GM18502 (cell line): ENCODE measurements around the gene STK33.
"Not testable (repeated sequence)": the region's sequence is repeated elsewhere in the genome, so short reads cannot be mapped to it uniquely, and the experiment has no call there.

Source experiments
- ATAC-seq: cut with Tn5 transposase; IDR thresholded peaks from one replicate; pipeline ENCODE4 v1.9.1; 2021; ENCODE audit warnings: mild to moderate bottlenecking; ENCODE audit not compliant: unreplicated experiment, poor library complexity

The STK33 gene

DNA sequence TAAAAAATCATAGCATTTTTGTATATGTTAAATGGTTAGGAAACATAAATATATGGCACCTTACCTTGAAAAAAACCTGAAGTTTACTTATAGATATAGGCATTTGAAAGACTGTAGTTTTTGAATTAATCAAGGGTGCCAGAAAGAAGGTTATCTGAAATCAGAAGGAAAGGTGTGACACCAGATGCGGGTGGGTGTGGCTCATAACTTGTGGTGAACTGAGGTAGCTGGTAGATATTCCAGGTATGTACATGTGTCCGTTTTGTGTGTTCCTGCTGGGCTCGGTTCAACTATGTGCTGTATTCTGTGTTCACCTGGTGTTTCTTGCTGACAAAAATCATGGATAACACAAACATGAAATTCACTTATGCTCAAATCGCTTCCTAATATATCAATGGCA is 35.6 kb downstream of the STK33 start:
- ATAC-seq, result no peak

DNA sequence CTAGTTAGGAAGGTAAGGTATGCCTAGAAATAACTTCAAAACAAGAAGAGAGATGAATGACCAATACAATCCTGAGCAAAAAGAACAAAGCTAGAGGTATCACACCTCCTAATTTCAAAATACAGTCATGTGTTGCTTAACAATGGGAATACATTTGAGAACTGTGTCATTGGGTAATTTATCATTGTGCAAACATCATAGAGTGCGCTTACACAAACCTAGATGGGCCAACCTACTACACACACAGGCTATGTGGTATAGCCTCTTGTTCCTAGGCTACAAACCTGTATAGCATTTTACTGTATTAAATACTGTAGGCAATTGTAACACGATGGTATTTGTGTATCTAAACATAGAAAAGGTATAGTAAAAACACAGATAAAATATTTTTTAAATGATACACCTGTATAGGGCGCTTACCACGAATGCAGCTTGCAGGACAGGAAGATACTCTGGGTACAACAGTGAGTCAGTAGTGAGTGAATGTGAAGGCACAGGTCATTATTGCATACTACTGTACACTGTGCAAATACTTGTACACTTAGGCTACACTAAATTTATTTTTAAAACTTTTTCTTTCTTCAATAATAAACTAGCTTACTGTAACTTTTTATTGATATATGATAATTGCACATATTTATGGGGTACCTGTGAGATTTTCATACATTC is 48.2 kb downstream of the STK33 start:
- ATAC-seq, result no peak

DNA sequence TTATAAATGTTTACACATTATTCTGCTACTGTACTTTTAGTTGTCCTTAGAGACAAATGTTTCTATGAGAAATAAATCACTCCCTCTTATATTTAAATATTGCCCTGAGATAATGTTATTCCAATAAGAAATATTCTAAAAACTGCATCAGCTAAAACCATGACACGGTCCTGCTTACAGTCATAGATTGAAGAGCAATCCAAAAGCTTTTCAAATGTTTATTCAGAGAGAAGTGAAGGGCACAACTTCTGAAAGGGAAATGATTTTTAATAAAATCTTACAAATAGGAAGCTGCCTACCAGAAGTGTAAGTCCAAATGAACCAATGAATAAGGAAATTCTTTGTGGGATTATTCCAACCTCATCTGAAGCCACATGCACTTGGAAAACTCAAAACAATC is 49.2 kb downstream of the STK33 start:
- ATAC-seq, result no peak

DNA sequence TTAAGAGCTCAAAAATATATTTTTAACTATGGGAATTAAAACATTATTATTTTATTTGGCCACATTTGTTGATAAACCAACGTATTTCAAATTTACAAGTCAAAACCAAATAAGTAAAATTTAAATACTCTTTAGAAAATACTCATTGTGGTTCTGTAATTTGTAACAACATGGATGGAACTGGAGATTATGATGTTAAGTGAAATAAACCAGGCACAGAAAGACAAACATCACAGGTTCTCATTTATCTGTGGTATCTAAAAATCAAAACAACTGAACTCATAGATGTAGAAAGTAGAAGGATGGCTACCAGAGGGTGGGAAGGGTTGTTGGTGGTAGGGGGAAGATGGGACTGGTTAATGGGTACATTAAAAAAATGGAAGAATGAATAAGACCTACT is 50.8 kb downstream of the STK33 start:
- ATAC-seq, result no peak

DNA sequence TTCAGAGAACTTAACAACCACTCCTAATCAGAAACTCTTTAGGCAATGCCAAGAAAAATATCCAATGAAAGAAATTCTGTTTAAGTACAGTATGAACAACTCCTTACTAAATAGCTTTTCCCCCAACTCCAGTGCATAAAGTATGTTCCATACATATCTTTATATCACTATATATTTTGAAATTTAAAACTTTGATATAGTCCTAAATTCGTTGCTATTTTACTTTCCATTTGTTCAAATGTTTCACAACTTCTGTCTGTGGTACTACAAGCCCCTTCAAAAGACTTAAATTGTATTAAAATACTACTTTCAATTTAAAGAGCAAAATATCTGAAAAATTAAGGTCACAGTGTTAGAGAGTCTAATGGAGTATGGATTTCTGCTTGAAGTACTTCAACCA is 52.6 kb downstream of the STK33 start:
- ATAC-seq, result no peak

DNA sequence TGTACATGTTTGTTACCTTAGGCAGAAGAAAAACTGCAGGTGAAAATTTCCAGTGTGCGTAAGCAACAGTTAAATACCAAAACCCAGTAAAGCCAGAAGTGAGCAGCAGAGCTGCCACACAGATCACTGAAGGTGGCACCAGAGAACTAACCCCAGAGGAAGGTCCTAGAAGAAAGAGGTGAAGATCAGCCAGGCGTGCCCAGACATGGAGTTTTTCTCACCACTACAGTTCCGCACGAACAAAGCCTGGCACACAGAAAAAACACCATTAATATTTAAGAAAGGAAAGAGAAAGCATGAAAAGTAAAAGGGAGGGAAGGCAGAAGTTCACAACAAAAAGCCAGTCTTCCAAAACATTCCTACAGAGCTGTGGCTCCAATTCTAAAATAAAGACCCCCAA is 60.7 kb downstream of the STK33 start:
- peak; percentile 81 for ATAC-seq

DNA sequence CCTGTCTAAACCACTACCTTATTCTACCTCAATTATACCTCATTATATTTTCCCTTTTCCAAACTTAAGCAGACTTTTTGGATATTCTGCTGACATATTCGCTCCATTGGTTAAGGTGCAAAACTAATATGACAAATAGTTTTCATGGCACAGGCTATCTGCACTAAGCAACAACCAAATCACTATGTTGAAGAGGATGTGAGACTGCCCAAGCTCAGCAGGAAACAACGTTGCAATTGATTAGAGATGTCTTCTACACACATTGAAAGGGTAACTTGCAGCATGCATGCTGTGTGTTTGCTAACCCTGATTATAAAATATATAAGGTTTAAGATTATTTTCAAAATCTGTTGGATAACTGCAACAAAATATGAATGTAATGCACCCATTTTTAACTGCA is 61.6 kb downstream of the STK33 start:
- ATAC-seq, result peak; percentile 70

DNA sequence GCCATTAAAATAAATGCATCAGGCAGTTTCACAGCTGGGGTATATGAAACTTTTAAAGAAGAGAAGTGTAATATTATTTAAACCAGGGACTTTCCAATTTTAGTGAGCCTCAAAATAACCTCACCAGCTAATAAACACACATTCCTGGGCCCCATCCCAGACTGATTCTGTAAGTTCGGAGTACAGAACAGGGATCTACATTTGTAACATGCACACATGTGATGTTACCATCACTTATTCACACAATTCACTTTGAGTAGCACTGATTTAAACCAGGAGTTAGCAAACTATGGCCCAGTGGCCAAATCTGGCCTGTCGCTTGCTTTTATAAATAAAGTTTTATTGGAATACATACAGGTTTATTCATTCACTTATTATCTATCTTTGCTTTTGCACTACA is 62.0 kb downstream of the STK33 start:
- ATAC-seq, result no peak

DNA sequence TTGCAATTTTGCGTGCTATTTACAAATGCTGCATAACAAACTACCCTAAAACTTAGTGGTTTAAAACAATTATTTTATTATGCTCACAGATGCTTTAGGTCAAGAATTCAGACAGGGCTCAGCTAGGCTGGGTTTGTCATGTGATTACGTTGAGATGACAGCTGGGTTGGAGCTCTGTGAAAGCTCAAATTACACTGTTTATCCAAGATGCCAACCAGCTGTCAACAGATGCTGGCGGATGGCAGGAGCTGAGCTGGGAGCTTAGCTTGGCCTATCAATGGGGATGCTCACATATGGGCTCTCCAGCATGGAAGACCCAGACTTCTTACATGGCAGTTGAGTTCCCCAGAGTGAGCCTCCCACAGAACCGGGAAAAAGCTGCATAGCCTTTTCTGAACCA is 62.7 kb downstream of the STK33 start:
- ATAC-seq, result no peak

DNA sequence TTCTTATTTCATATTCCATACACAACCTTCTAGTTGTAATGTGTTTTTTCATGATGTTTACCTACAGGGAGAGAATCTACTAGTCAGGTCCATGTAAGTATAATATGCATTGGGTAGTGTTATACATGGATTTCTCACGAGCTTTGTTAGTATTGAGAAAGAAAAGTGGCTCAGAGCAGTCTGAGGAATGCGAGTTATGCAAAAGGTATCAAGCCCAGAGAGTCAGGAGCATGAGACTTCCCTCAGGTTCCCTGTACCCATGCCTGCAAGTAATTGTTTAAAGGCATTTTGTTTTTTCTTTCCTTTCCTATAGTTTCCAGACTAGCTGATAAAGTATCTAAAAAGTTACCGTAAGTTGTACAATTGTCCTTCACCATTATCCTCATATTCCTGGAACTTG is 66.1 kb downstream of the STK33 start:
- no peak for ATAC-seq

DNA sequence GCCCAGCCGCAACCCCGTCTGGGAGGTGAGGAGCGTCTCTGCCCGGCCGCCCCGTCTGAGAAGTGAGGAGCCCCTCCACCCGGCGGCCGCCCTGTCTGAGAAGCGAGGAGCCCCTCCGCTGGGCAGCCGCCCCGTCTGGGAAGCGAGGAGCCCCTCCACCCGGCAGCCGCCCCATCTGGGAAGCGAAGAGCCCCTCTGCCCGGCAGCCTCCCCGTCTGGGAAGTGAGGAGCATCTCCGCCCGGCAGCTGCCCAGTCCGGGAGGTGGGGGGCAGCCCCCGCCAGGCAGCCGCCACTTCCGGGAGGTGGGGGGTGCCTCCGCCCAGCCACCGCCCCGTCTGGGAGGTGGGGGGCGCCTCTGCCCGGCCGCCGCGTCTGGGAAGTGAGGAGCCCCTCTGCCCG is 70.6 kb downstream of the STK33 start:
- ATAC-seq, result no peak

DNA sequence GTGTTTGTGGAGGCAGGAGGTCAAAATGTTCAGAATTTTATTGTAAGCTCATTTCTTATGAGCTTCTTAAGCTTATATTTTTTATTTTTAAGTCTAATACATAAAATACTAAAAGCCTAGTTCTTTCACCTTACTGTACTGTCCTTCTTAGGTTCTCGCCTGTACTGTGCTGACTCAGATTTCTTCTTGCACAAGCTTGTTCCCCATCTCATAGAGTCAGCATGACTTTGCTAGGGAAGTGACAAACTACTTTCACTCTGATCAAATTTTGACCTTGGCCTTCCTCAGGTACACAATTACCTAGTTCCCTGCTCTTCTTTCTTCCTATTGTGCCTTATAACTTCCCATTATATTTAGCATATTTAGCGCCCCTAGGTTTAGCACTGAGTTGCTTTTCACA is 81.5 kb downstream of the STK33 start:
- ATAC-seq, result no peak

DNA sequence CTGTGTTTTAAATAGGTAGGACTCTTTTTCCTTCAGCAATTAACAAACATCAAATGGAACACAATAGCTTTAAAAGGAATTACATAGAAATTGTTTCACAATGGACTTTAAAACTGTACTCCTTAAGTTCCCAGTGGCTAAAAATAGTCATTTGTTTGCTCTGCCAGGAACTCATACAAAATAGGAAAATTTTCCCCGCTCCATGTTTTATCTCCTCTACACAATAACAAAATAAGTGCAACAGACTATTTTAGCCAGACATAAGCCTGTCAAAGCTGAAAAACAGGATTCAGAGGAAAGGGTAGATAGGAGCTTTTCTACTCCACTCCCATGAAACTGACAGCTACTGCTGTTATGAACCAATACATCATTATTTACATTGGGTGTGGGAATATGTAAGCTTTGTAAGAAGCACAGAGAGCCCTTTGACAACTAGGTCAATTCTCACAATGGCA is 90.1 kb downstream of the STK33 start:
- ATAC-seq, result no peak

DNA sequence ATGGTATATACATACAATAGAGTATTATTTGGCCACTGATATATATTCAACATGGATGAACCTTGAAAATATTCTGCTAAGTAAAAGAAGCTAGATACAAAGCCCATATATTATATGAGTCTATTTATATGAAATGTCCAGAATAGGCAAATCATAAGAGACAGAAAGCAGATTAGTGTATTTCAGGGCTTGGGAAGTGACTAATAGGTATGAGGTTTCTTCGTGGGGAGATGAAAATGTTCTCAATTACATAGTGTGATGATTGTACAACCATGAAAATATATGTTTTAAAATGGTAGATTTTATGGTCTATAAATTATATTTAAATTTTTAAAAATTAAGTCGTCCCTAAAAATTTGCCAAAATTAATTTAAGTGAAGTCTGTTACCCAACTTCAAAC is 92.2 kb downstream of the STK33 start:
- no peak for ATAC-seq

DNA sequence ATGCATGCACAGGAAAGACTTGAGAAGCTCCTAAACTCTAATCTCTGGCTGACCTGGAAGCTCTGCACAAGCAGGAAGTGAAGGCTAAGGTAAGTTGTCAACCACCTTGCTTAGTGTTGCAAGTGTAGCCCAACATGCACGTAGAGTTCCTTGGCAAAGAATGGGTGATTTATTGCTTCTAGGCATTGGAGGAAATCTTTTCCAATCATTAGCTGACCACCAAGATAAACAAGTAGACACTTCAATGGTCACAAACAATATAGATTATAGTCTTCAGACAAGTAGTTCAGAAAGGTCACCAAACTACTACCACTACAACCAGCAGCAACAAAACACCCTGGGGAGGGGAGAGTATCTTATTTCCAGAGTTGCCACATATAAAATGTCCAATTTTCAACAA is 105.6 kb downstream of the STK33 start:
- ATAC-seq, result no peak

DNA sequence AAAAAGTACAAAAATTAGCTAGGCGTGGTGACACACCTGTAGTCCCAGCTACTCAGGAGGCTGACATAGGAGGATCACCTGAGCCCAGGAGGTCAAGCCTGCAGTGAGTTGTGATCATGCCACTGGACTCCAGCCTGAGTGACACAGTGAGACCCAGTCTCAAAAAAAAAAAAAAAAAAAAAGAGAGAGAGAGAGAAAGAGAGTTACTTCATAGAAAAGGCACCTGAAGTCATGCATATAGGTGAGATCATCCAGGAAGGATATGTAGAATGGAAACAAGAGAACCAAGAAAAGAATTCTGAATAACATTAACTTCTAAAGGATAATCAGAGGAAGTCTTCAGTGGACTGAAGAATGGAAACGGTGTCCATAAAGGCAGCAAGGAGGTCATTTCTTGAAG is 106.8 kb downstream of the STK33 start:
- no peak for ATAC-seq

DNA sequence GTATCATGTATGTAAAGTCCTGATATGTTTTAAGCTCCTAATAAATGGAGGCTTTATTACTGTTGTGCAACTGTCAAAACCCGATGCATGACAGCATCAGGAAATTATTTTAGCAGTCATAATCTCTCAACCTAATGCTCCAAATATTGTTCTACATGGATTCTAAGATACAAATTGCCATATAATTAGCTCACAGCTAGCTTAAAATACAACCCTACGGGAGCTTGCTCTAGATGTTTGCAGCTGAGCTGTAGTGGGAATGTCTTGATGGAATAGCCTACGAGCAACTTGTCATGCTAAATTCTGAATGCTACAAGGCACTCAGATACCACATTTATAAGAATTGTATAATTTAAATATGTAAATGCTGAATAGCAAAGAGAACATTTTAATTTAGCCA is 109.8 kb downstream of the STK33 start:
- ATAC-seq, result no peak

DNA sequence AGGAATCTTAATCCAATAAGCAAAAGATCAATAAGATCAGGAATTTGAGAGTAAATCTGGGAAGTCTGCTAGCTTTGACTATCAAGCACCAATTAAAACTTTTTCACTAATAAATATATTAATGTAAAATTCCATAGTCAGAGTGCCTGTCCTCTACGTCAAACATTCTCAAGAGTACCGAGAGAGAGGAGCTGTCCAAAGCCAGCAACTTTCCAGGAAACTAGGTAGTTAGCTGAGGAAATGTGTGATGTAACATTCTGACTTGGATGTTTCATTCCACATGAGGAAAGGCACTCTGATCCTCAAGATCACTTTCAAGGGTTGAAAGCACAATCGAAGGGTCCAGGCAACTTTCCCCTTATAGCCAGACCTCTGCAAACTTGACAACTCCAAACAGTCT is 113.2 kb downstream of the STK33 start:
- no peak for ATAC-seq

DNA sequence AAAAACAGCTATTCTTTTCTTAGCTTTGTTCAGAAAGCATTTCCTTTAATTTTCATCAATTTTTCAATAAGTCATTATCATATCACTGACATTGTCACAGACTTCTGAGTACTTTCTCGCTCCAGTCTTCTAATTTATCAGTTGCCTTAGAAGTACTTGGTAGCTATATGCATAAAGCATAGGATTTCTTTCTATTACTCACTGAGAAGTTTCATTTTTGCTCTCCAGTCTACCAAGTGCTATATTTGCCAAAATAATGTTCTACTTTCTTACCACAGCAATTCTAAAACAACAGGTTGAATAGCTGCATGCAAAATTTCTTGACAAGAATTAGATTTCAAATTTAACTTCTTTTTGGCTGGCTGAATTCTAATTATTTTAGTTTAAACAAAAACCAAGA is 116.3 kb downstream of the STK33 start:
- ATAC-seq, result peak; percentile 94

DNA sequence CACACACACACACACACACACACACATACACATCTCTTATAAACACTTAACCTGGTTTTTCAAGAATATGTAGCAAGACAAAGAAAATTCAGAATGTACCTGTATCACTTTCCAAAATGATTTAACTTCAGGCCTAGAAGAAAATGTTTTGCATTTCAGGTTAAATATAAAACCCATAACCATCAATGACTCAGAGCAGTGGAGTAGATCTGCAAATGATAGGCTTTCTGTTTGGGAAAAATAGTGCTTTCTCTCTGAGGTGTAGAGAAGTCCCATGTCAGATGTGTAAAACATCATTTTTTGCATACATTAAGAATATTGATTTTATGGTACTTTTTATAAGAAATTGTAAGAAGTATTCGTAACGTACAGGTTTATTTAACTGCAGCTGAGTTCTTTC is 116.9 kb downstream of the STK33 start:
- no peak for ATAC-seq

DNA sequence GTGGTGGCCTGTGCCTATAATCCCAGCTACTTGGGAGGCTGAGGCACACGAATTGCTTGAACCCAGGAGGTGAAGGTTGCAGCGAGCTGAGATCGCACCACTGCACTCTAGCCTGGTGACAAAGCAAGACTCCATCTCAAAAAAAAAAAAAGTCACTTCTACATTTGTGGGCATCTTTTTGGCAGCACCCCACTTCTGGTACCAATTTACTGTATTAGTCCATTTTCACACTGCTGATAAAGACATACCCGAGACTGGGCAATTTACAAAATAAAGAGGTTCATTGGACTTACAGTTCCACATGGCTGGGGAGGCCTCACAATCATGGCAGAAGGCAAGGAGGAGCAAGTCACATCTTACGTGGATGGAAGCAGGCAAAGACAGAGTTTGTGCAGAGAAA is 126.2 kb downstream of the STK33 start:
- not testable (repeated sequence) for ATAC-seq

DNA sequence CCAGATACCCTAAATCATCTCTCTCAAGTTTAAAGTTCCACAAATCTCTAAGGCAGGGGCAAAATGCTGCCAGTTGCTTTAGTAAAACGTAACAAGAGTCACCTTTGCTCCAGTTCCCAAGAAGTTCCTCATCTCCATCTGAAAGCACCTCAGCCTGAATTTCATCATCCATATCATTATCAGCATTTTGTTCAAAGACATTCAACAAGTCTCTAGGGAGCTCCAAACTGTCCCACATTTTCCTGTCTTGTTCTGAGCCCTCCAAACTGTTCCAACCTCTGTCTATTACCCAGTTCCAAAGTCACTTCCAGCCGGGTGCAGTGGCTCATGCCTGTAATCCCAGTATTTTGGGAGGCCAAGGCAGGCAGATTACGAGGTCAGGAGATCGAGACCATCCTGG is 126.7 kb downstream of the STK33 start:
- not testable (repeated sequence) for ATAC-seq

DNA sequence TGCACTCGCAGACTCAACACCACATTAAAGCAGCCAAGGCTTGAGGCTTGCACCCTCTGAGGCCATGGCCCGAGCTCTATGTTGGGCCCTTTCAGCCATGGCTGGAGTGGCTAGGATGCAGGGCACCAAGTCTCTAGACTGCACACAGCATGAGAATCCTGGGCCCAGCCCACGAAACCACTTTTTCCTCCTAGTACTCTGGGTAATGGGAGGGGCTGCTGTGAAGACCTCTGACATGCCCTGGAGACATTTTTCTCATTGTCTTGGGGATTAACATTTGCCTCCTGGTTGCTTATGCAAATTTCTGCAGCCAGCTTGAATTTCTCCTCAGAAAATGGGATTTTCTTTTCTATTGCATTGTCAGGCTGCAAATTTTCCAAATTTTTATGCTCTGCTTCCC is 127.1 kb downstream of the STK33 start:
- ATAC-seq, result not testable (repeated sequence)
